Epithelial cell of proximal tubule (primary cell): Measurements from ENCODE around the gene DIAPH2. TPM values are rescaled to one million over a fixed set of nuclear protein-coding genes. Genes with fewer than 3 reads are reported as not detected.

Experiments used
- DNase-seq: peaks from one replicate; pipeline ENCODE4 v3.0.0-alpha.2; 2011; ENCODE audit warnings: low read depth
- H3K4me3 ChIP-seq: 2 replicates; pipeline ENCODE4 v1.5.1; 2011; ENCODE audit warnings: low read depth, mild to moderate bottlenecking, low read length
- CTCF ChIP-seq: conservative IDR thresholded peaks from 2 replicates; pipeline ENCODE4 v1.5.1; 2012; ENCODE audit warnings: low read depth, mild to moderate bottlenecking, low read length
- total RNA-seq: library from RNA; depleted of rRNA; stranded (reverse); fragments of >200 nt; gene quantifications from 2 replicates; pipeline ENCODE4 v1.2.3, GENCODE V29; 2015

The DIAPH2 gene
- total RNA-seq, 1 donor from 2014 or later = 15.1 TPM

- DNase-seq = no peak
- no peak overlapping the region for H3K4me3 ChIP-seq
- TF ChIP-seq CTCF = no peak
Observed at GRCh38 chrX:97309487-97310116, 625.0 kb downstream of the DIAPH2 start.

- no peak for TF ChIP-seq CTCF
- no peak overlapping the region for H3K4me3 ChIP-seq
- no peak for DNase-seq
Observed at GRCh38 chrX:97310373-97310772, 625.7 kb downstream of the DIAPH2 start.

GRCh38 chrX:97311066-97311778 is 626.6 kb downstream of the DIAPH2 start:
- H3K4me3 ChIP-seq = no peak overlapping the region
- no peak for TF ChIP-seq CTCF
- DNase-seq = no peak

- TF ChIP-seq CTCF = no peak
- DNase-seq = no peak
Observed at GRCh38 chrX:97314345-97314744, 629.7 kb downstream of the DIAPH2 start.

GRCh38 chrX:97315939-97316338 is 631.3 kb downstream of the DIAPH2 start:
- no peak overlapping the region for H3K4me3 ChIP-seq
- TF ChIP-seq CTCF = no peak
- no peak for DNase-seq

More at GRCh38 chrX:97314345-97314744, 629.7 kb downstream of the DIAPH2 start:
- H3K4me3 ChIP-seq = no peak overlapping the region

GRCh38 chrX:97320305-97320704 is 635.7 kb downstream of the DIAPH2 start:
- DNase-seq = no peak
- H3K4me3 ChIP-seq = no peak overlapping the region
- TF ChIP-seq CTCF = no peak

GRCh38 chrX:97322401-97322800 is 637.8 kb downstream of the DIAPH2 start:
- no peak overlapping the region for H3K4me3 ChIP-seq
- no peak for TF ChIP-seq CTCF
- no peak for DNase-seq
